RCC 7860 (cell line): ENCODE results near the gene ARHGAP24.
A peak's percentile ranks its signal among the peaks of the same experiment; 100 is the strongest.
"Not testable (repeated sequence)": the region's sequence is repeated elsewhere in the genome, so short reads cannot be mapped to it uniquely, and the experiment has no call there.

Experiments used
- DNase-seq: peaks from one replicate; pipeline ENCODE4 v3.0.0-alpha.2; 2015; ENCODE audit warnings: low spot score
- FAIRE-seq: peaks from 2 replicates; lab custom pipeline; 2012; peaks lifted over from hg19 to GRCh38; lab: Jason Lieb, UNC

ARHGAP24 gene

DNA sequence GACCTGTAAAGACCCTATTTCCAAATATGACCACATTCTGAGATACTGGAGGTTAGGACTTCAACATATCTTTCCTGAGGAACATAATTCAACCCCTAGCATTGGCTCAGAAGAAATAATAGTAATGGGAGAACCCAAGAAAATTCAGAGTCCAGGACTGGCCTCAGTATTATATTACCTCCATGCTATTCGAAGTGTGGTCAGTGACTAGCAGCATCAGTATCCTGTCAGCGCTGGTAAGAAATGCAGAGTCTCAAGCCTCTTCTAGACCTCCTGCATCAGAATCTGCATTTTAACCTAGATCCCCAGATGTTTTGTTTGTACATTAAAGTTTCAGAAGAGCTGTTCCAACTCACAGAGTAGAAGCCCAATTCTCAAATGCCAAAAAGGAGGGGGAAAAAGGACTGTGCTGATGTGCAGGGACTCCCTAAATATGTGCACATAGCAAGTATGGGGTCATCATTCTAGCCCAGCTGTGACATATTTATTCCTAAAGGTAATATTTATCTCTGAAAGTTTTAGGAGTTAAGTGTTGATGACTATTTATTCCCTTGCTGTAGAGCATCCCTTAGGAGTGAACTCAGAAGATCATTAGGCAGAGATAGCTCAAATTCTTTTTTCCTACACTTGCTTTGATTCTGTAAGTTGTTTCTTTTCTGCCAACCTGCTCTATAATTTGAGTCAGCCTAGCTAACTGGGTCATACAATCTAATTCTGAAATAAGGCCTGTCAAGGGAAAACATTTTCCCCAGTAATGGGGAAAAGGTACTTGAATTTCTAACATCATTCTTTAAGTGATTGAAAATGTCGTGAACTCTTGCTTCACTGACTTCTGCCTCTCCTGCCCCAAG is 361.9 kb downstream of the ARHGAP24 start:
- DNase-seq (no peak), FAIRE-seq (no peak)

- FAIRE-seq (no peak), DNase-seq (no peak)
Observed at GRCh38 chr4:85837439-85837733, 362.4 kb downstream of the ARHGAP24 start.

GRCh38 chr4:85839981-85840451 is 365.1 kb downstream of the ARHGAP24 start:
- not testable (repeated sequence) for DNase-seq, FAIRE-seq

DNA sequence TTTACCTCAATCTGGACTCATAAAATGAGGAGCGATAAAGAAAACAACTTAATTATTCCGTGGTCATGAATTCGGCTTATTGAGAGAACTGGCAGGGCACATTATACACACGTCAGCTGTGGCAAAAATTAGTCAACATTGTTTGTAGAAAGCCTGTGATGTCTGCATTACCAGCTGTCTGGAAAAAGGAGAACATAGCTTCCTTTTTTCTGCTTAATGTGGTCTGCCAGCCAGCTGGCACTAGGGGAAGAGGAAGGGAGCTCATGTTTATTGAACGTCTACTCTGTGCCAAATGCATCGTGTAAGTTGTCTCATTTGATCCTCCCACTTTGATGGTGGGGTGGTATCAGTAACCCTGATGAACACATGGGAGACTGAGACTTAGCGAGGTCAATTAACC is 367.6 kb downstream of the ARHGAP24 start:
- FAIRE-seq (no peak), DNase-seq (no peak)

DNA sequence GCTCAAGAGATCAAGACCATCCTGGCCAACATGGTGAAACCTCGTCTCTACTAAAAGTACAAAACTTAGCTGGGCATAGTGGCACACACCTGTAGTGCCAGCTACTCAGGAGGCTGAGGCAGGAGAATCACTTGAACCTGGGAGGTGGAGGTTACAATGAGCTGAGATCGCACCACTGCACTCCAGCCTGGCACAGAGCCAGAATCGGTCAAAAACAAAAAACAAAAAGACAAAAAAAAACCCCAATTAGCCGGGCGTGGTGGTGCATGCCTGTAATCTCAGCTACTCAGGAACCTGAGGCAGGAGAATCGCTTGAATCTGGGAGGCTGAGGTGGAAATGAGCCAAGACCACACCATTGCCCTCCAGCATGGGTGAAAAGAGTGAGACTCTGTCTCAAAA is 378.8 kb downstream of the ARHGAP24 start:
- not testable (repeated sequence) for DNase-seq, FAIRE-seq

DNA sequence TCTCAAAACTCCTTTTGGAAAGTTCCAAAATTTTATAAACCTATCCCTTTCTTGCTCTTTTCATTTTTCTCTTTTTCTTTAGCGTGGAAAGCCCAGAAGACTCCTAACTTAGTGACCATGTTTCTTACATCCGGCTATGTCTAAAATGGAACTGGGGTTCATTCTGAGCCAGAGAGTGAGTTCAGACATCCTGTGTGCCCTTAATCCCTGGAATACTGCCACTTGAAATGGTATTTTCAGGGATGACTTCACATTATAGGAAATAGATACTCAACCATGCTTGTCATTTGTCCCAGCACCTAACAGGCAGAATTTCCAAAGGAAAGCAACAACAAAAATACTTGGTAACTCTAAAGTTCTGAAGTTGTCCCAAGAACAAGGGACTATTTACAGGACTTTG is 379.6 kb downstream of the ARHGAP24 start:
- DNase-seq: peak; percentile 8

GRCh38 chr4:85860066-85860740 is 385.3 kb downstream of the ARHGAP24 start:
- peak; percentile 55 for FAIRE-seq
- peak; percentile 28 for DNase-seq

More for the DNA sequence above, 379.6 kb downstream of the ARHGAP24 start:
- no peak for FAIRE-seq

GRCh38 chr4:85861064-85861765 is 386.3 kb downstream of the ARHGAP24 start:
- FAIRE-seq: no peak
- peak; percentile 7 for DNase-seq

- DNase-seq (no peak), FAIRE-seq (no peak)
Observed at GRCh38 chr4:85862896-85863295, 387.9 kb downstream of the ARHGAP24 start.

DNA sequence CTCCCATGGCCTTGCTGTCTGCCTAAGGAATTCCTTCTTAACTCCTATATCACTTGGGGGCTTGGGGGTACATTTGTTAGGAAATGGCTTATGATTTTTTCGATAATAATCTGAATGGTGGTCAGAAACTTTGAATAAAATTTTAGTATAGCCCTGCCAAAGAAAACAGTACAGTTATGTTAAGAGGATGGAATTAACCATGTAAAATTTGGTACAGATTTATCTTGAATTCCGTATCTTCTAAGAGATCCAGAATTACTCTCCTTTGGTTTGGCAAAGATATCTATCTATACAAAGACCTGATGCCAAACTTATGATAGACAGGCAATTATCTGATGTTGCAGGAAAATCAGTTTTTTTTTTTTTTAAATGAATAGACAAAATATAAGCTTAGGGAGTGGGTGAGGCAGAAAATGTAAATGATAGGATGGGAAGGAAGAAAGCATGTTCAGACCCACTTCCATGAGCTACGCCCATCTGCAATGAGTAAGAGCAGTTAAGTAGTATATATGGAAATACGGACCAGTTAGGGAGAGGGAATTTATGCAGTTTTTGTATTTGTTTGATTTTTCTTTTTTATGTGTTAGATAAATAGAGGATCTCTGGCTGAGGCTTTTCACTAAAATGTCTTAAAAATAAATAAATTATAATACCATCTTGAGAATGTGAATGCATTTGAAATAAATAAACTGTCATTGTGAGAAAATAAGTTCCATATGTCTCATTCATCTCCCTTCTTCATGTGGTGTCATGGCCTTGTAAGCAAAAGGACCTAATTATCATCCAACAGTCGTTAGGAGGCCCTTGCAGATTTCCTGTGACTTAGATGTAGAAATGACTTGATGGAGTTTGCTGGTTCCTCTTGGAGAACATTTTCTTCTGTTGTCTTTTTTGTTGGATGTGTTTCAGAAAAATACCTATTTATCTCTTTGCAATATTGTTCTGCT is 389.6 kb downstream of the ARHGAP24 start:
- FAIRE-seq: no peak
- DNase-seq: no peak

GRCh38 chr4:85865256-85865655 is 390.3 kb downstream of the ARHGAP24 start:
- DNase-seq (no peak), FAIRE-seq (peak; percentile 91)

- no peak for DNase-seq
- FAIRE-seq: no peak
Observed at GRCh38 chr4:85866508-85866907, 391.6 kb downstream of the ARHGAP24 start.

GRCh38 chr4:85867271-85867670 is 392.3 kb downstream of the ARHGAP24 start:
- DNase-seq: no peak

GRCh38 chr4:85869181-85869580 is 394.2 kb downstream of the ARHGAP24 start:
- no peak for DNase-seq
- FAIRE-seq: no peak

More at GRCh38 chr4:85867271-85867670, 392.3 kb downstream of the ARHGAP24 start:
- no peak for FAIRE-seq

GRCh38 chr4:85870298-85871083 is 395.5 kb downstream of the ARHGAP24 start:
- FAIRE-seq (no peak), DNase-seq (no peak)

- DNase-seq: no peak
- no peak for FAIRE-seq
Observed at GRCh38 chr4:85873566-85873965, 398.6 kb downstream of the ARHGAP24 start.

DNA sequence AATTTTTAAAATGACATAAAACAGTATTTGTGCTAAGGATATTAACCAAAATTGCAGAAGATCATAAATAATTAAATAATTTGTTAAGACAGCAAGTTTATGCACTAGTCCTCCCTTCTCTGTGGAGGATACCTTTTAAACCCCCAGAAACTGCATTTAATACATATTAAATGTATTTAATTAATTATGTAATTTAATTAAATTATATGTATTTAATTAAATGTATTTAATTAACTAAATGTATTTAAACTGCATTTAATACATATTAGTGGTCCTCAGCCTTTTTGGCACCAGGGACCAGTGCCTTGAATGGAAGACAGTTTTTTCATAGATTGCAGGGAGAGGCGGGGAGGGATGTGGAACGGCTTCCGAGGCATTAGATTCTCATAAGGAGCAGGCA is 404.6 kb downstream of the ARHGAP24 start:
- DNase-seq: no peak

DNA sequence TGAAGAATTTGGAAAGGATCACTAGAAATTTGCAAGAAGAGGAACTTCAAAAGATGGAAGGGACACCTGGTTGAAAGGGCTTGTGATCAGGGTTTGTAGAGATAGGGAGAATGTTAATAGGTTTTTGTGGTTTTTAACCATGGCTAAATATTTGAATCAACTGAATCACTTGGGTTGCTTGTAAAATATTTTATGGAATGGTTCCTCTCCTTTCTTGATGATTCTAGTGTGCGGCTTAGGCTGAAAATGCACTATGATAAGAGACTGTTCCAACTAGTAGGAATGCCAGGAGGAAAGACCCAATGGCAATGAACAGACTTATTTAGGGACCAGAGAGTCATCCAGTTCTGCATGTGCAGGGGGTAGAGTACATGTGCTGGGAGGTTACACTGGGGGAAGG is 408.2 kb downstream of the ARHGAP24 start:
- FAIRE-seq (no peak), DNase-seq (no peak)

More for the DNA sequence above, 404.6 kb downstream of the ARHGAP24 start:
- no peak for FAIRE-seq

GRCh38 chr4:85884251-85884650 is 409.3 kb downstream of the ARHGAP24 start:
- DNase-seq (no peak), FAIRE-seq (no peak)

DNA sequence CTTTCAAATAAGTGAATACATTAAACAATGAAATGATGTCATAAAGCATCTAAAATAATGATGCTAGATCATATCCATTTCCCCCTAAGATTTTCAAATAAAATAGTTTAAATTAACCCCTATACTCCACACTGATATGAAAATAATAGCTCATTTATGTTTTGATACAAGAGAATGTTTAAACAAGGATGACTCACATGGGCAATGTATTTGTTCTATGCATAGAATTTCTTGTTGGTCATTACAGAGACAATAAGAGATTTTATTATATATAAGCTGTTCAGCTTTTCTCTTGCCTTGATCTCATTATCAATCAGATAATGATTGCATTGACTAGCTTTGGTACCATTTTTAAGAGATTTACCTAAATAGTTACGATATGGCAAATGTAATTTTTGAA is 411.7 kb downstream of the ARHGAP24 start:
- FAIRE-seq: no peak
- no peak for DNase-seq
